Stimulated activated CD8-positive, alpha-beta memory T cell treated with anti-CD3 and anti-CD28 coated beads, Interleukin-12 subunit alpha, Interleukin-12 subunit beta, amount 100 ng/mL, for 1 hour (primary cell): ENCODE data around the gene ECE1.

ENCODE experiments used
- DNase-seq: peaks from one replicate; pipeline ENCODE4 v3.0.0-alpha.2; 2020; ENCODE audit warnings: low read depth

The ECE1 gene

DNA sequence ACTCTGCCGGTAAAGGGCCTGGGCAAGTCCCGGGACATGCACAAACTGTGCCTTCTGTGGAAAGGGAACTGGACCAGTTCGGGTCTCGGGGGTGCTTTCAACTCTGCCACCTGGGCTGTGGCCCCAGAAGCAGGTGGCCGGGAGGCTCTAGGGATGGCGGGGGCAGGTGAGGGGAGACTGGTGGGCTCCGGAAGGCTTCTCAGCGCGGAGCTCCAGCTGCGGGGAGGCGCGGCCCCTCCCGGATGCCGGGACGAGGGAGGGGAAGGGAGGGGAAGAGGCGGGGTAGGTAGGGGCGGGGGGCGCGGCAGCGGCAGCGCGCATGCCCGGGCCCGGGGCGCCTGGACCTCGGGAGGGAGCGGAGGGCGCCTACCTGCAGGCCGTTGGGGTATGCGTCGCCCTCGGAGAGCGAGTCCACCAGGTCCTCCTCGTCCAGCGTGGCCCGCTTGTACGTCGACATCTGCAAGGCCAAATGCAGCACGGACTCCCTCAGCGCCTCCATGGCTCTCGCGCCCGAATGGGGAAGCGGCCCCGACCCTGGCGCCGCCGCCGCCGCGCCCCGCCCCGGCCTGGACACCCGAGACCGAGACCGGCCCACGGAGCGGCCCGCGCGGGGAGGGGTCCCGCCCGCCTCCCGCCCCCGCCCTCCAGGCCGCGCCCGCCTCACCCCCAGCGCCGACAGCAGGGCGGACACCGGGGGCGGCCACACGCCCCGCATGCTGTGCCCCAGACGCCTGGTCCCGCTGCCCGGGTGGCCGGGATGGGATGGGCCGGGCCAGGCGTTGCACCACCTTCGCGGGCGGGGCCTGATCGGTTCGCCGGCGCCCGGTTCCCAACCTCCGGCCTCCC is at the start of gene ECE1:
ECE1 (minus strand) TSS at position 764 of the 846 bp plus-strand sequence; CDS start at position 715, 49 bp downstream.
- no peak for DNase-seq

GRCh38 chr1:21339356-21340229 is 49.3 kb upstream of the ECE1 start:
- DNase-seq, result no peak

DNA sequence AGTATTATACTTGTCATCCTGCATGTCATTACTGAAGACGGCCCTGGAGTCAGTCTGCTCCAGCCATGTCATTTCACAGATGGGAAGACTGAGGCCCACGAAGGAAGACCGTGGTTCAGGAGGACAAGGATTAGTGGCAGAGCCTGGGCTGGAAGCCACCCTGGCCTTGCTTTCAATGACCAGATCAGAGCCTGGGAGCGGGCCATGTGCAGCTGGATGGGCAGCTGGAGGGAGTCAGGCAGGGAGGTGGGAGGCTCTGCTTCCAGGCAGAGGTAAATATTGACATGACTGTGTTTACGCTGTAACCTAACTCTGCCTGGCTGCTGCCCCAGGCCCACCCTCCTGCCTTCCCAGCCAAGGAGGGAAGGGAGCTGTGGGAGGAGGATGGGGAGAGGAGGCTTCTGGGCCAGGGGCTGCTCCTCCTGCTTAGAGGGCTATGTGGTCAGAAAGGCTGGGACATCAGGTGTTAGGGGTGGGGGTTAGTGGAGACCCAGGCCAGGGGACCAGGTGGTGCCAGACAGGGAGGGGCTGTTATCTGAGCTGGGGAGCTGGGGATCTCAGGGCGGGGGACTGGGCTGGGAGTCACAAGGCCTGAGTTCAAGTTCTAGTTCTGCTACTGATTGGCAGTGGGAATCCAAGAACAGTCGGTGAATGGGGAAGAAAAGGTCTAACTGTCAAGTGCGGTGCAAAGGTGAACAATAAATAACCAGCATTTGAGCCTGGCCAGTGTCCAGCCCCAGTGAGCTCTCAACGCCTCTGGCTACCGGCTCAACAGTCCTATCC is 48.5 kb upstream of the ECE1 start:
- DNase-seq, result no peak

GRCh38 chr1:21337928-21338572 is 47.8 kb upstream of the ECE1 start:
- DNase-seq, result no peak

GRCh38 chr1:21337454-21337927 is 47.2 kb upstream of the ECE1 start:
- DNase-seq, result no peak

DNA sequence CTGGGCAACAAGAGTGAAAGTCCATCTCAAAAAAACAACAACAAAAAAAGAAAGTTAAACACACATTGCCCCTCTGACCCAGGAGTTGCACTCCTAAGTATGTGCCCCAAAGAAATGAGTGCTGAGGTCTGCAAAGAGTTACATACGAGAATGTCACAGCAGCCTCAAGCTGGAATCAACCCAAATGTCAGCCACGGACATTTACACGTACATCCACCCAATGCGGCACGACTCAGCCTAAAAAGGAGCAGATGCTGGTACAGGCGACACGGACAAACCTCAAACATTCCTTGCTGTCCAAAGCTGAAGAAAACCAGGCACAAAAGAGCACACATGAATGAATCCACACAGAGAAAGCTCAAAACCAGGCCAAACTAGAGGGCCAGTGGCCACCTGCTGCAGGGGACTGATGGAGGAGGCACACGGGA is 46.8 kb upstream of the ECE1 start:
- DNase-seq, result no peak

DNA sequence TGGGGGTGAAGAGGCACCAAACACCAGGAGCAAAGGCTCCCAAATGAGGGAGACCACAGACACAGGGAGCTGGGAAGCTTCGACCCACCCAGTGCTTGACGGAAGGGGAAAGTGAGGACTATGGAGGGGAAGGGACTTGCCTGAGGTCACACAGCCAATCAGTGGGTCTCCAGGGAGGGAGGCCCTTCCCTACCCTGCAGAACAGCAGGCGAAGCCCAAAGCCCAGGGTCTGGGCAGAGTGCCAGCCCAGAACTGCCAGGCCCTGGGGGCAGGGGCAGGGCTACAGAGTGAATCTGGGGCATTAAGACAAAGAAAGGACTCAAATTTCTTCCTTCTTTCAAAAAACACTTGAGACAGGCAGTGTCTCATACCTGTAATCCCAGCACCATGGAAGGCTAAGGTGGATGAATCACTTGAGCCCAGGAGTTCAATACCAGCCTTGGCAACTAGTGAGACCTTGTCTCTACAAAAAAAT is 45.5 kb upstream of the ECE1 start:
- no peak for DNase-seq

DNA sequence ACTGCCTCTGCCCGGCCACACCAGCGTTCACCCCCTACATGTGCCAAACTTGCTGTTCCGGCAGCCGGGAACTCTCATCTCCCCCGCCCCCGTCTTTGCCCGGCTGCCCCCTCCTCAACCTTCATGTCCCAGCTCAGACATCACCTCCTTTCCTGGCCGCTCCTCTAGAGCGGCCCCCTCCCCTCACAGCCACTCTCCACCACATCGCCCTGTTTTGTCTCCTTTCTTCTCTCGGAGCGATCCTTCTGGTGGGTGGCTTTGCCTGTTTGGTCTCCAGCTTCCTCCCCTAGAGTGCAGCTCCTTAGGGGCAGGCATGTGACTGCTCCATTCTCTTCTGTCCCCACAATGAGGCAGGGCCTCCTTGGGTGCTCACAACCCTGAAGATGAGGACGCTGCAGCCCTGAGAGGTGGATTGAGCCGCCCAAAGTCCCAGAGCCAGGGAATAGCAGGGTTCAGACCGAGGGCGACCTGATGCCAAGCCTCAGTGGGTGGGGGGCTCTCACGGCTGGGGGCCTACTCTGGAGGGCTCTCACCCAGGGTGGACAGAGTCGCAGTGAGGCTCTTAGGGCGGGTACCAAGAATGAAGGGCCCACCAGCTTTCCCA is 44.9 kb upstream of the ECE1 start:
- DNase-seq, result no peak

- peak; percentile 67 for DNase-seq
Measured at GRCh38 chr1:21334214-21335087, 44.2 kb upstream of the ECE1 start.

GRCh38 chr1:21333824-21334213 is 43.6 kb upstream of the ECE1 start:
- DNase-seq, result no peak

DNA sequence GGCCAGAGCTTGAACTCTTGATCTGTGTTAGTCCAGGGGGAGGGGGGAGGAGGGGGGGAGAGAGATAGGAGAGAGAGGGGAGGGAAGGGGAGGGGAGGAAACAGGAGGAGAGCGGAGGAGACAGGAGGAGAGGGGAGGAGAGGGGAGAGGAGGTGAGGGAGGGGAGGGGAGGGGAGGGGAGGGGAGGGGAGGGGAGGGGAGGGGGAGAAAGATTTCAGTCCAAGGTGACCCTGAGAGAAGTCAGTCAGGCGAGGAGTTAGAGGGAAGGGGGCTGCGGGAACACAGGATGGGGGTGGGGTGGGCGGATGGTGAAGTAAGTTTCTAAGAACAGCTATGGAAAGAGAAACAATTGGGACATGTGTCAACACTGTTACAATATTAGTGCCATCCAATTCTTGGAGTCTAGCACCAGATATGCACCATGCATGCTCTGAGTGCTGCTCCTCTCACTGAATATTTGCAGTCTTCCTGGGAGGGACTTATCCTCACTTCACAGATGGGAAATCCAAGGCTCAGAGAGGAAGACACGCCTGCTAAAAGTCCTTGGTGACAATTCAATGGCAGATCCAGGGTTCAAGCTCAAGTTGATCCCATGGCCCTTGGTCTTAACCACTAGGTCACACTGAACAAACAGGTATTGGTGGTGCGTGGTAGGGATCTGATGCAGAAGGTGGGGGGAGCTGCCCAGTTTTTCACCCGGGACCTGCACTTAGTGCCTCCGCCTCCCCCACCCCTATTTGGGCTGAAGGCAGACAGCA is 42.5 kb upstream of the ECE1 start:
- DNase-seq, result no peak

DNA sequence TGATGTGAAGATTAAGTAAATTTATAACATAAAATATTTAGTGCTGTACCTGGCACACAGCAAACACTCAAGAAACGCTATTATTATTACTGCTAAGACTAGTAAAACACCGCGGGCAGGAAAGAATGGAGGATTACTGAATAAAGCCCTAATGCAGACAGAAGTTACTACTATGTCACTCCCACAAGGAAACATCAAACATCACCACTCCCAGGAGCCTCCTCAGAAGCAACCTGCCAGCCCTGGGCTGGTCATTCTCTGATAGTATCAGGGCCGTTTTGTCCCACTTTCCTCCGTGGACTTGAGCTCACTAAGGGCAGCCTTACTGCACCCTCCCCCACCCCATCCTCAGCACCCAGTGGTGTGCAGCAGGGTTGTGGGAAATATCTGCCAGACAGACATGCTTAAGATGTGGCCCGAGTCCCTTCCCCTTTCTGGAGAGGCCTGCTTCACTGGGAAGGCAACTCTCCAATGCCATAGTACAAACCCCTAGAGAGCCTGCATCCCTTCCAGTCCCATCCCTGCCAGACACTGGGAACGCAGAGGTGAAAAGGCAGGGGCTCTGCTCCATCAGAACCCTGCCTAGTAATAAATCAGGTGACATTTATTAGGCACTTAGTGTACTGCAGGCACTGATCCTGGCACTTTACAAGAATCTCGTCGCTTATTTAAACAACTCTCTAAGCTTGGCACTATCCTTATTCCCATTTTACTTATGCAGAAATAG is 41.7 kb upstream of the ECE1 start:
- DNase-seq, result no peak

DNA sequence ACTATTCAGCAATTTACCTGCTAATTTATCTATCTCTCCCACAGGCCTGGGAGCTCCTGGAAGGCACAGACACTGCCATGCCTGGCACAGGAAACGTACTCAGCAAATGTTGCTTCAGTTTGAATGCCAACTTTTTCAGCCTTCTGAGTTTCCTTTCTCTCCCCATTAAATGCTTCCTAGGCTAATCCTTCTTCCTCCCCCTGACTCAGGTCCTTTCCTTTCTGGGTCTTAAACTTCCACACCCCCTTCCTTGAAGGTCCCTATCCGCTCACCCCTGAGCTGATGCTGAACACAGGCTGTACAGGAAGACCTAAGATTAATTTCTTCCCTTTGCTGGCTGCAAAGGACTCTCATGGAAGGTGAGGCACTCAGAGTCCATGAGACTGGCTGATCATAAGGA is 40.3 kb upstream of the ECE1 start:
- no peak for DNase-seq

DNA sequence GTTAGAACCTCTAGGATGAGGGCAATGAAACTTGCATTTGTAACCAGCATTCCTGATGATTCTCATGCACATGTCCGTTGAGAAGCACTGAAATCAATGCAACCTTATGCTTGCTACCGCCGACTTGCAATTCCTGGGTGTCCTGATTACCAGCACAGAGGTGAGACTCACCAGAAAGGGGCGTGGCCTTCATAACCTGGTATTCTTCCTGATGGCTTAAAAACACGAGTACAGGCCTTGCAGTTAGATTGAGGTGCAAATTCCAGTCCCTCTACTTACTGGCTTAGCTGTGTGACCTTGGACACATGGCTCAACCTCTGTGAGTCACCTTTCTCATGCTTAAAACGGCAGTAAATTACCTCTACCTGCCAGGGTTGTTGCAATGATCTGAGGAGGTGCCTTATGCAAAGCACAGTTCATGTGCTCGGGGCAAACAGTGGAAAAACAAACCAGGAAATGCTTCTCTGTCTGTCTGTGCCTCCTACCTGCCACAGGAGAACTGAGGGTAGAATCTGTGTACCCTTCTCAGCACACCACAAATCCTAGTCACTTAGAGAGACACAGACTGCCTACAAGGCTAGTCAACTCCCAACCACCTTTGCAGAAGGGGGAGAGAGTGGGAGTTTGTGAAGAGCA is 39.1 kb upstream of the ECE1 start:
- DNase-seq, result no peak

DNA sequence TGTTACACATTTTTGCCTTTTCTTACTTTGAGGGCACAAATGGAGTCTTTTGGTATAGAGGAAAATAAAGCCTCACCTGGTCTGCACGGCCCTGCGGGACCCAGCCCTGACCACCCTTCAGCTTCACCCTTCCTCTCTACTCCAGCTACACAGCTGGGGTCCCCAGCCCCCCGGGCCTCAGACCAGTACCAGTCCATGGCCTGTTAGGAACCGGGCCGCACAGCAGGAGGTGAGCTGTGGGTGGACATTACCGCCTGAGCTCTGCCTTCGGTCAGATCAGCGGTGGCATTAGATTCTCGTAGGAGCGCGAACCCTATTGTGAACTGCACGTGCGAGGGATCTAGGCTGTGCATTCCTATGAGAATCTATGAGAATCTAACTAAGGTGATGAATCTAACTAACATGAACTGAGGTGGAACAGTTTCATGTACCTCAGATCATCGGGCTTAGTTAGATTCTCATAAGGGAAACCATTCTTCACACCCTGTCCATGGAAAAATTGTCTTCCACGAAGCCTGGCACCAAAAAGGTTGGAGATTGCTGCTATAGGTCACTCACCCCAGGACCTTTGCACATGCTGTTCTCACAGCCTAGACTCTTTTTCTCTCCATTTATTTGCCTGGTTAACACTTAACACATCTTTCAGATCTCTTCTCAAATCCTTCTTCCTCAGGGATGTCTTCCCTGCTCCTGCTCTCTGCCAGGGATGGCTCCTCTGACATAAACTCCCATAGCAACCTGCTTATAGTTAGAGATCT is 37.5 kb upstream of the ECE1 start:
- DNase-seq, result no peak

GRCh38 chr1:21326861-21327344 is 36.6 kb upstream of the ECE1 start:
- no peak for DNase-seq

- DNase-seq, result no peak
Measured at GRCh38 chr1:21325731-21326387, 35.6 kb upstream of the ECE1 start.
